ENCODE data around the gene PDE4A. TPM values are rescaled to one million over a fixed set of nuclear protein-coding genes. Genes with fewer than 3 reads are reported as not detected.

PDE4A gene
- total RNA-seq, 1 experiment from 2014 or later, result 3.7 TPM

DNA sequence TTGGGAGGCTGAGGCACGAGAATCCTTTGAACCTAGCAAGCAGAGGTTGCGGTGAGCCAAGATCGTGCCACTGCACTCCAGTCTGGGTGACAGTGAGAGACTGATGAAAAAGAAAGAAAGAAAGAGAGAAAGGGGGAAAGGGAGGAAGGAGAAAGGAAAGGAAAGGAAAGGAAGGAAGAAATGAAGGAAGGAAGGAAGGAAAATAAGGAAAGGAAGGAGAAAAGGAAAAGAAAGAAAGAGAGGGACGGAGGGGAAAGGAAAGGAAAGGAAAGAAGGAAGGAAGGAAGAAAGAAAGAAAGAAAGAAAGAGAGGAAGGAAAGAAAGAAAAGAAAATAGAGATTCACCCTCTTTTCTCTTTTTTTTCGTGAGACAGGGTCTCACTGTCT lies 8.7 kb downstream of the PDE4A start:
- no peaks in the 10 kb centered on the region for H3K4me1 Mint-ChIP-seq (ENCODE audit: low read depth, unreplicated experiment)
- no TSS peak for BruUV-seq (replicated peaks)
- H3K27me3 Mint-ChIP-seq (ENCODE audit: insufficient read depth, unreplicated experiment), result peaks cover 13% of the 10 kb centered on the region
- no peaks in the 10 kb centered on the region for H3K9me3 Mint-ChIP-seq (ENCODE audit: unreplicated experiment)
- CTCF ChIA-PET, result interaction anchor here (1.9 kb wide), 1 partner anchor 11 kb away, joined by 5 read pairs; no protein-coding TSS in a partner anchor
- no peak overlapping the region for H3K4me3 ChIP-seq (ENCODE audit: low read depth, low read length)
- H3K27me3 ChIP-seq (replicated peaks; ENCODE audit: control insufficient read depth, insufficient read depth, low read length), result no peaks in the 10 kb centered on the region
- H3K4me3 Mint-ChIP-seq (ENCODE audit: unreplicated experiment), result no peak overlapping the region
- H3K27ac Mint-ChIP-seq (ENCODE audit: unreplicated experiment), result no peak overlapping the region
- intact Hi-C loops (cut with micrococcal nuclease; ENCODE audit: unreplicated experiment), result no loop called here
- no peak for DNase-seq
- H3K36me3 ChIP-seq (ENCODE audit: control insufficient read depth, insufficient read depth, low read length), result no peaks in the 10 kb centered on the region
- POLR2A ChIA-PET, result no interaction called here
- H3K36me3 Mint-ChIP-seq (ENCODE audit: insufficient read depth, unreplicated experiment), result no peaks in the 10 kb centered on the region
- H3K4me1 ChIP-seq, result no peaks in the 10 kb centered on the region
- no peaks in the 10 kb centered on the region for H3K9me3 ChIP-seq
- TF ChIP-seq, protein P1, sequence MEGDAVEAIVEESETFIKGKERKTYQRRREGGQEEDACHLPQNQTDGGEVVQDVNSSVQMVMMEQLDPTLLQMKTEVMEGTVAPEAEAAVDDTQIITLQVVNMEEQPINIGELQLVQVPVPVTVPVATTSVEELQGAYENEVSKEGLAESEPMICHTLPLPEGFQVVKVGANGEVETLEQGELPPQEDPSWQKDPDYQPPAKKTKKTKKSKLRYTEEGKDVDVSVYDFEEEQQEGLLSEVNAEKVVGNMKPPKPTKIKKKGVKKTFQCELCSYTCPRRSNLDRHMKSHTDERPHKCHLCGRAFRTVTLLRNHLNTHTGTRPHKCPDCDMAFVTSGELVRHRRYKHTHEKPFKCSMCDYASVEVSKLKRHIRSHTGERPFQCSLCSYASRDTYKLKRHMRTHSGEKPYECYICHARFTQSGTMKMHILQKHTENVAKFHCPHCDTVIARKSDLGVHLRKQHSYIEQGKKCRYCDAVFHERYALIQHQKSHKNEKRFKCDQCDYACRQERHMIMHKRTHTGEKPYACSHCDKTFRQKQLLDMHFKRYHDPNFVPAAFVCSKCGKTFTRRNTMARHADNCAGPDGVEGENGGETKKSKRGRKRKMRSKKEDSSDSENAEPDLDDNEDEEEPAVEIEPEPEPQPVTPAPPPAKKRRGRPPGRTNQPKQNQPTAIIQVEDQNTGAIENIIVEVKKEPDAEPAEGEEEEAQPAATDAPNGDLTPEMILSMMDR (IDR thresholded peaks at IDR 0.05; ENCODE audit: insufficient read depth in 1 of 2, low read depth in 1 of 2, low read length in 1 of 2, severe bottlenecking in 1 of 2, unreplicated experiment in 1 of 2), result no peak

DNA sequence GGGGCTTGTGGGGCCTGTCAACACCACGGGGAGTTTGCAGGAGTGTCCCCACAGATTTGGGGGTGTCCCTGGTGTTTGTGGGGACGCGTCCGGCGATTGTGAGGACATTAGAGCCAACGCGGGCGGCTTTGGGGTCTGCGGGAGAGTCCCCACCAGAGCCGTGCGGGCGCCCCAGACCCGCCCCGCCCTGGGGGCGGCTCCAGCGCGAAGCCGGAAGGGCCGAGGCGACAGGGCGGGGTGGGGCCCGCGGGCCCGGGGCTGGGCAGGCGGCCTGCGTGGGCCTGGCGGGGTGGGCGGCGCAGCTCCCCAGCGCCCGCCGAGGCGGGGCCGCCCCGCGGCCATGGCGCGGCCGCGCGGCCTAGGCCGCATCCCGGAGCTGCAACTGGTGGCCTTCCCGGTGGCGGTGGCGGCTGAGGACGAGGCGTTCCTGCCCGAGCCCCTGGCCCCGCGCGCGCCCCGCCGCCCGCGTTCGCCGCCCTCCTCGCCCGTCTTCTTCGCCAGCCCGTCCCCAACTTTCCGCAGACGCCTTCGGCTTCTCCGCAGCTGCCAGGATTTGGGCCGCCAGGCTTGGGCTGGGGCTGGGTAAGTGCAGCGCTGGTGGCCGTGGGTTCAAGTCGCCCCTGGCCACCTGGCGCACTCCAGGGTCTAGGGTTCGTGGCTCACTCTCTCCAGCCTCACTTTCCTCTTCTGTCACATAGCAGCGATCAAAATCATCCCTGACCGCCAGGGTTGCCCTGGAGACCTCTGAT lies 10.3 kb downstream of the PDE4A start:
- no peak for DNase-seq
- peak overlapping the region; percentile 76 for H3K4me3 Mint-ChIP-seq (ENCODE audit: unreplicated experiment)
- H3K9me3 Mint-ChIP-seq (ENCODE audit: unreplicated experiment), result no peaks in the 10 kb centered on the region
- no peaks in the 10 kb centered on the region for H3K36me3 Mint-ChIP-seq (ENCODE audit: insufficient read depth, unreplicated experiment)
- H3K27ac Mint-ChIP-seq (ENCODE audit: unreplicated experiment), result no peak overlapping the region
- TF ChIP-seq, protein P1 (IDR thresholded peaks at IDR 0.05; ENCODE audit: insufficient read depth in 1 of 2, low read depth in 1 of 2, low read length in 1 of 2, severe bottlenecking in 1 of 2, unreplicated experiment in 1 of 2), result no peak
- intact Hi-C loops (cut with micrococcal nuclease; ENCODE audit: unreplicated experiment), result no loop called here
- H3K27me3 Mint-ChIP-seq (ENCODE audit: insufficient read depth, unreplicated experiment), result peaks cover 11% of the 10 kb centered on the region
- H3K4me1 ChIP-seq, result no peaks in the 10 kb centered on the region
- POLR2A ChIA-PET, result interaction anchor here (0.5 kb wide), 1 partner anchor 10 kb away, joined by 4 read pairs; no protein-coding TSS in a partner anchor
- CTCF ChIA-PET, result interaction anchor here (0.6 kb wide), 2 partner anchors 30 to 210 kb away, joined by 3 to 4 read pairs; no protein-coding TSS in a partner anchor
- no peaks in the 10 kb centered on the region for H3K27me3 ChIP-seq (replicated peaks; ENCODE audit: control insufficient read depth, insufficient read depth, low read length)
- BruUV-seq (replicated peaks), result no TSS peak
- H3K9me3 ChIP-seq, result no peaks in the 10 kb centered on the region
- no peaks in the 10 kb centered on the region for H3K4me1 Mint-ChIP-seq (ENCODE audit: low read depth, unreplicated experiment)
- H3K36me3 ChIP-seq (ENCODE audit: control insufficient read depth, insufficient read depth, low read length), result no peaks in the 10 kb centered on the region
- H3K4me3 ChIP-seq (ENCODE audit: low read depth, low read length), result peak overlapping the region; percentile 48

GRCh38 chr19:10431254-10431942 lies 11.1 kb downstream of the PDE4A start:
- no TSS peak for BruUV-seq (replicated peaks)
- Mint-ChIP-seq H3K27ac (ENCODE audit: unreplicated experiment) (no peak overlapping the region), H3K27me3 (ENCODE audit: insufficient read depth, unreplicated experiment) (peaks cover 11% of the 10 kb centered on the region), H3K9me3 (ENCODE audit: unreplicated experiment) (no peaks in the 10 kb centered on the region), H3K36me3 (ENCODE audit: insufficient read depth, unreplicated experiment) (no peaks in the 10 kb centered on the region), H3K4me1 (ENCODE audit: low read depth, unreplicated experiment) (no peaks in the 10 kb centered on the region), H3K4me3 (ENCODE audit: unreplicated experiment) (peak overlapping the region; percentile 76)
- H3K36me3 ChIP-seq (ENCODE audit: control insufficient read depth, insufficient read depth, low read length), result no peaks in the 10 kb centered on the region
- no peak for DNase-seq
- ChIA-PET POLR2A (interaction anchor here (0.7 kb wide), 1 partner anchor 327 kb away, joined by 8 read pairs; no protein-coding TSS in a partner anchor), CTCF (interaction anchor here (0.6 kb wide), 1 partner anchor 31 kb away, joined by 4 read pairs; no protein-coding TSS in a partner anchor)
- no peaks in the 10 kb centered on the region for H3K27me3 ChIP-seq (replicated peaks; ENCODE audit: control insufficient read depth, insufficient read depth, low read length)
- peak overlapping the region; percentile 48 for H3K4me3 ChIP-seq (ENCODE audit: low read depth, low read length)
- H3K4me1 ChIP-seq, result no peaks in the 10 kb centered on the region
- intact Hi-C loops (cut with micrococcal nuclease; ENCODE audit: unreplicated experiment), result no loop called here
- no peaks in the 10 kb centered on the region for H3K9me3 ChIP-seq
- TF ChIP-seq, protein P1 (IDR thresholded peaks at IDR 0.05; ENCODE audit: insufficient read depth in 1 of 2, low read depth in 1 of 2, low read length in 1 of 2, severe bottlenecking in 1 of 2, unreplicated experiment in 1 of 2), result no peak
